K562 (cell line): ENCODE data around the gene MRPL40. TPM values are rescaled to one million over a fixed set of nuclear protein-coding genes. Genes with fewer than 3 reads are reported as not detected.

Experiments used
- CEBPG ChIP-seq, 3 experiments: fragments of 200-800 bp in 1 of 3; sonication (Bioruptor generic) in 1 of 3; sonication (generic) in 1 of 3; formaldehyde crosslinking in 1 of 3; IDR thresholded peaks in 2 of 3; conservative IDR thresholded peaks in 1 of 3; 2 replicates each; pipeline versions ENCODE4 v1.6.1 to v1.8.0; 2016 to 2022; ENCODE audit warnings: missing compliant biosample characterization in 2 of 3, missing genetic modification characterization in 2 of 3, mild to moderate bottlenecking in 1 of 3, missing genetic modification reagents in 1 of 3
- GTF2E2 ChIP-seq: fragments of 200-800 bp; sonication (Bioruptor generic); IDR thresholded peaks from 2 replicates; pipeline ENCODE4 v1.6.1; 2016; ENCODE audit warnings: missing genetic modification characterization, missing compliant biosample characterization
- NBN ChIP-seq: fragments of 450-650 bp; IDR thresholded peaks from 2 replicates; pipeline ENCODE4 v1.6.1; 2016; ENCODE audit warnings: low read depth, mild to moderate bottlenecking
- SIN3A ChIP-seq, 2 experiments: fragments of 150-350 bp in 1 of 2; IDR thresholded peaks; 2 replicates each; pipeline ENCODE4 v1.6.1; 2011 to 2016; ENCODE audit warnings: borderline replicate concordance in 2 of 2, low read depth in 2 of 2, low read length in 2 of 2, mild to moderate bottlenecking in 2 of 2, moderate library complexity in 2 of 2; ENCODE audit not compliant: control insufficient read depth in 1 of 2
- SMARCB1 ChIP-seq: IDR thresholded peaks from 2 replicates; pipeline ENCODE4 v1.6.1; 2011; ENCODE audit warnings: improper control_type of control experiment, low read depth; ENCODE audit not compliant: insufficient read length
- TBL1XR1 ChIP-seq, 2 experiments: IDR thresholded peaks; 2 replicates each; pipeline ENCODE4 v1.6.1; 2012; ENCODE audit warnings: improper control_type of control experiment in 2 of 2, low read length in 2 of 2, mild to moderate bottlenecking in 1 of 2
- ZBTB7A ChIP-seq: IDR thresholded peaks from 2 replicates; pipeline ENCODE4 v1.6.1; 2011; ENCODE audit warnings: low read depth, mild to moderate bottlenecking, low read length, moderate library complexity, borderline replicate concordance; ENCODE audit not compliant: control insufficient read depth
- ZNF133 ChIP-seq: fragments of 250-450 bp; sonication (Bioruptor Pico); IDR thresholded peaks from 2 replicates; pipeline ENCODE4 v1.4.0; 2020; ENCODE audit warnings: mild to moderate bottlenecking
- ZNF134 ChIP-seq: fragments of 250-450 bp; sonication (Bioruptor Pico); conservative IDR thresholded peaks from 2 replicates; pipeline ENCODE4 v1.4.0; 2020
- ZNF324 ChIP-seq: fragments of 250-450 bp; sonication (Bioruptor Pico); IDR thresholded peaks from 2 replicates; pipeline ENCODE4 v1.4.0; 2020; ENCODE audit warnings: mild to moderate bottlenecking
- ZNF436 ChIP-seq: fragments of 250-450, 450-650 bp; sonication (Bioruptor Pico); formaldehyde crosslinking; IDR thresholded peaks from 2 replicates; pipeline ENCODE4 v1.7.0; 2020; ENCODE audit warnings: mild to moderate bottlenecking
- ZNF668 ChIP-seq: fragments of 250-450 bp; sonication (Bioruptor Pico); IDR thresholded peaks from 2 replicates; pipeline ENCODE4 v1.8.0; 2022; ENCODE audit warnings: mild to moderate bottlenecking, inconsistent platforms
- ZNF764 ChIP-seq: fragments of 250-450 bp; sonication (Bioruptor Pico); IDR thresholded peaks from 2 replicates; pipeline ENCODE4 v1.4.0; 2020; ENCODE audit warnings: low read depth, mild to moderate bottlenecking, moderate library complexity
- ZNF830 ChIP-seq: fragments of 250-450 bp; sonication (Bioruptor Pico); IDR thresholded peaks from 2 replicates; pipeline ENCODE4 v1.5.0; 2021; ENCODE audit warnings: mild to moderate bottlenecking
- polyA plus RNA-seq, 8 experiments: library from polyadenylated mRNA; depleted of rRNA in 4 of 8; stranded (reverse) in 5 of 8; unstranded in 3 of 8; fragments of >200 nt; fragmentation: Nextera tagmentation in 2 of 8; fragmentation: Illumina TruSeq in 1 of 8; extraction: Ambion mirVana in 2 of 8; extraction: Trizol in 1 of 8; gene quantifications; 2 replicates each; pipeline versions ENCODE4 v1.2.1 to v1.2.3, GENCODE V29; 2011 to 2014; ENCODE audit warnings: inconsistent platforms in 1 of 8, missing spikeins in 1 of 8
- total RNA-seq, 7 experiments: library from RNA; depleted of rRNA in 6 of 7; stranded (reverse); fragments of >200 nt in 6 of 7; fragmentation: Illumina TruSeq in 2 of 7; extraction: Trizol in 2 of 7; gene quantifications; 2 replicates each; pipeline versions ENCODE4 v1.2.1 to v1.2.3, GENCODE V29; 2011 to 2021; ENCODE audit warnings: low replicate concordance in 1 of 7
- TF ChIP-seq, protein P1 (sequence below), 2 experiments: fragments of 450-650 bp; IDR thresholded peaks; 2 replicates each; pipeline ENCODE4 v1.6.1; 2016
- TF ChIP-seq, protein P2 (sequence below): fragments of 450-650 bp; IDR thresholded peaks from 2 replicates; pipeline ENCODE4 v1.7.0; 2016; ENCODE audit warnings: borderline replicate concordance
- TF ChIP-seq, protein P3 (sequence below): fragments of 250-450 bp; sonication (Bioruptor Pico); IDR thresholded peaks from 2 replicates; pipeline ENCODE4 v1.5.0; 2021; ENCODE audit warnings: mild to moderate bottlenecking, moderate library complexity
- TF ChIP-seq, protein P4 (sequence below): fragments of 450-650 bp; IDR thresholded peaks from 2 replicates; pipeline ENCODE4 v1.6.1; 2014; ENCODE audit warnings: low read depth, mild to moderate bottlenecking, moderate library complexity, borderline replicate concordance

Gene MRPL40
- total and polyA plus RNA-seq, 9 of the 15 experiments (the other 6 are each of a cell fraction or from before 2014, with no cell fraction given) = 132 to 652 (median 208) TPM

DNA sequence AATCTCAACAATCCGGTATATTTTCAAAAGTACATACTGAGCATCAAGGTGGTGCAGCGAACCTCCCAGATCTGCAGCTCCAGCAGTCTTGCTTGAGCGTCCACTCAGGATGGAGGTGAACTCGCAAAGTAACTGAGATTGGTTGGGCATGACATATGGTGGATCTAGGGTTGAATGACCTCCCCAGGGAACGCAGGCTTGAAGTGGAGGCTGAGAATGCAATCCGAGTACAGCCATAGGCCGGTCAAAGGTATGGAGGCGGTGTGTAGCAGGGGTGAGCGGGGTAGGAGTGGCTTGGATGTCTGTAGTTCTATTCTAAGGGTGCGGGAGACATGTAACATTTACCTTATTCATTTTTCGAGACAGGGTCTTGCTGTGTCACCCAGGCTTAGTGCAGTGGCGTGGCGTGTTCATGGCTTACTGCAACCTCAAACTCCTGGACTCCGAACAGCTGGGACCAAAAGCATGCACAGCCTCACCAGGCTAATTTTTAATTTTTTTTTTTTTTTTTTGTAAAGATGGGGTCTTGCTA is 15.8 kb downstream of the MRPL40 start (continued):
- TF ChIP-seq, protein P1, sequence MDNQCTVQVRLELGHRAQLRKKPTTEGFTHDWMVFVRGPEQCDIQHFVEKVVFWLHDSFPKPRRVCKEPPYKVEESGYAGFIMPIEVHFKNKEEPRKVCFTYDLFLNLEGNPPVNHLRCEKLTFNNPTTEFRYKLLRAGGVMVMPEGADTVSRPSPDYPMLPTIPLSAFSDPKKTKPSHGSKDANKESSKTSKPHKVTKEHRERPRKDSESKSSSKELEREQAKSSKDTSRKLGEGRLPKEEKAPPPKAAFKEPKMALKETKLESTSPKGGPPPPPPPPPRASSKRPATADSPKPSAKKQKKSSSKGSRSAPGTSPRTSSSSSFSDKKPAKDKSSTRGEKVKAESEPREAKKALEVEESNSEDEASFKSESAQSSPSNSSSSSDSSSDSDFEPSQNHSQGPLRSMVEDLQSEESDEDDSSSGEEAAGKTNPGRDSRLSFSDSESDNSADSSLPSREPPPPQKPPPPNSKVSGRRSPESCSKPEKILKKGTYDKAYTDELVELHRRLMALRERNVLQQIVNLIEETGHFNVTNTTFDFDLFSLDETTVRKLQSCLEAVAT (IDR thresholded peaks at IDR 0.05) = 0 out of 4 replicates have a peak, but pooled peaks of 1 of the 2 experiments have one; percentile 75
- TF ChIP-seq ZNF830 (no peak), ZNF668 (CRISPR knock-in tag) (0 out of 2 replicates have a peak, but pooled peaks have one; percentile 4), SMARCB1 (no peak), ZNF324 (peak; percentile 44; the same call in 1 of the 2 replicates), ZBTB7A (no peak), ZNF134 (CRISPR knock-in tag) (no peak), NBN (0 out of 2 replicates have a peak, but pooled peaks have one; percentile 13), CEBPG (CRISPR knock-in tag; IDR thresholded peaks at IDR 0.05) (no peak), CEBPG (tag; conservative IDR thresholded peaks at IDR 0.05 in 1 of 2, IDR thresholded peaks at IDR 0.05 in 1 of 2) (no peak), GTF2E2 (tag) (no peak), ZNF764 (CRISPR knock-in tag) (peak; percentile 80; the same call in 1 of the 2 replicates), ZNF436 (CRISPR knock-in tag) (peak; percentile 6; the same call in 1 of the 2 replicates), SIN3A (IDR thresholded peaks at IDR 0.05; ENCODE audit: borderline replicate concordance in 2 of 2, control insufficient read depth in 1 of 2, low read depth in 2 of 2, low read length in 2 of 2) (peak in 1 of 2 experiments; percentile 24; a peak in 1 of 4 replicates), TBL1XR1 (IDR thresholded peaks at IDR 0.05; ENCODE audit: low read length in 2 of 2) (peak in 1 of 2 experiments; percentile 2; a peak in 1 of 4 replicates), ZNF133 (CRISPR knock-in tag) (peak; percentile 68; the same call in 1 of the 2 replicates)
- TF ChIP-seq, protein P2, sequence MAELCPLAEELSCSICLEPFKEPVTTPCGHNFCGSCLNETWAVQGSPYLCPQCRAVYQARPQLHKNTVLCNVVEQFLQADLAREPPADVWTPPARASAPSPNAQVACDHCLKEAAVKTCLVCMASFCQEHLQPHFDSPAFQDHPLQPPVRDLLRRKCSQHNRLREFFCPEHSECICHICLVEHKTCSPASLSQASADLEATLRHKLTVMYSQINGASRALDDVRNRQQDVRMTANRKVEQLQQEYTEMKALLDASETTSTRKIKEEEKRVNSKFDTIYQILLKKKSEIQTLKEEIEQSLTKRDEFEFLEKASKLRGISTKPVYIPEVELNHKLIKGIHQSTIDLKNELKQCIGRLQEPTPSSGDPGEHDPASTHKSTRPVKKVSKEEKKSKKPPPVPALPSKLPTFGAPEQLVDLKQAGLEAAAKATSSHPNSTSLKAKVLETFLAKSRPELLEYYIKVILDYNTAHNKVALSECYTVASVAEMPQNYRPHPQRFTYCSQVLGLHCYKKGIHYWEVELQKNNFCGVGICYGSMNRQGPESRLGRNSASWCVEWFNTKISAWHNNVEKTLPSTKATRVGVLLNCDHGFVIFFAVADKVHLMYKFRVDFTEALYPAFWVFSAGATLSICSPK = no peak
- TF ChIP-seq, protein P3, sequence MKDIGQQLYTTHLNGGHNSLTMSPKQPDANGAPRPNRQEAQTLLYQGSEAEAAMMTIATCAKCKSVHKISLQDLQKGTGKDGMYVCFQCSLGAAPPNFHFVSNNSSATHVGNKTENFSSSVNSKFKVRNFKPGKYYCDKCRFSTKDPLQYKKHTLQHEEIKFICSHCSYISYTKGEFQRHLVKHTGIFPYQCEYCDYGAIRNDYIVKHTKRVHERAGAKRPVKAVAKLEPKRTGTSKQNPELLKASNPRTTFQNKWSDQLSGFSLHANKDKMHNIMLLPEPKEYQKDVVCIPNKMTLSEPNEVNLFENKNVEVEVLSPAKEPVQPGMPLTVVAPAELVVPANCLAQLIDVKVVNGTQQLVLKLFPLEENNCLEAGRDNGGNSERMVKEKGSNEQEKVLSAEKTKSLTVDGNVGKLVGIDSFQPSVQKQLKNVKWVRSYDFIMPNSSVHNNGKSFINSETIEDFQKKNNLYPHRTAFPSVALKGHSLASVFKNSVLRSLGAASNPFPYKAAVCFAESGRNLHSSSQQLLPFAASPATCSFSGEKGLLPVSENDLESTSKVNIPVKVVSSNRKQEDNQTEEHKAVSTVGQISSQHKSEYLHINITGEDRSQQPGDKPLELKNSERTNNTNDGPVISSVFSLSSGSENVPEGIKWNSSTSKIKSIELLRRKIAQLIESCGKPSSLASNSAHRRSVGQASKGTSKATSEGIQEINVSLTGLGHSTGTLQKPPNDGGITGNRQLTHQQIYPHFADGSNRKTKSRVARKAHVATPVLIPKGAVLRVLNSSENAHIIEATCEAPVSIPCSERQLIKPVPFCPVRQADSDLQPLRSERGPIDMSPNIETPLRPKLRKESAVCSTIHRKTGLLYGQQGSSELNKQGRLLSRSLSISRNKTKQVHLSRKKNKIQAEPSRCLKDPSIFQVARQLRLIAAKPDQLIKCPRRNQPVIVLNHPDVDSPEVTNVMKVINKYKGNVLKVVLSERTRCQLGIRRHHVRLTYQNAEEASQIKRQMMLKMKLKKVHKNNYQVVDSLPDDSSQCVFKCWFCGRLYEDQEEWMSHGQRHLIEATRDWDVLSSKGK (CRISPR knock-in tag) = no peak
- TF ChIP-seq, protein P4, sequence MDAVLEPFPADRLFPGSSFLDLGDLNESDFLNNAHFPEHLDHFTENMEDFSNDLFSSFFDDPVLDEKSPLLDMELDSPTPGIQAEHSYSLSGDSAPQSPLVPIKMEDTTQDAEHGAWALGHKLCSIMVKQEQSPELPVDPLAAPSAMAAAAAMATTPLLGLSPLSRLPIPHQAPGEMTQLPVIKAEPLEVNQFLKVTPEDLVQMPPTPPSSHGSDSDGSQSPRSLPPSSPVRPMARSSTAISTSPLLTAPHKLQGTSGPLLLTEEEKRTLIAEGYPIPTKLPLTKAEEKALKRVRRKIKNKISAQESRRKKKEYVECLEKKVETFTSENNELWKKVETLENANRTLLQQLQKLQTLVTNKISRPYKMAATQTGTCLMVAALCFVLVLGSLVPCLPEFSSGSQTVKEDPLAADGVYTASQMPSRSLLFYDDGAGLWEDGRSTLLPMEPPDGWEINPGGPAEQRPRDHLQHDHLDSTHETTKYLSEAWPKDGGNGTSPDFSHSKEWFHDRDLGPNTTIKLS = no peak
